Measurements from ENCODE around the gene AHNAK.
A peak's percentile ranks its signal among the peaks of the same experiment; 100 is the strongest.
"Not testable (repeated sequence)": the region's sequence is repeated elsewhere in the genome, so short reads cannot be mapped to it uniquely, and the experiment has no call there.

The AHNAK gene

DNA sequence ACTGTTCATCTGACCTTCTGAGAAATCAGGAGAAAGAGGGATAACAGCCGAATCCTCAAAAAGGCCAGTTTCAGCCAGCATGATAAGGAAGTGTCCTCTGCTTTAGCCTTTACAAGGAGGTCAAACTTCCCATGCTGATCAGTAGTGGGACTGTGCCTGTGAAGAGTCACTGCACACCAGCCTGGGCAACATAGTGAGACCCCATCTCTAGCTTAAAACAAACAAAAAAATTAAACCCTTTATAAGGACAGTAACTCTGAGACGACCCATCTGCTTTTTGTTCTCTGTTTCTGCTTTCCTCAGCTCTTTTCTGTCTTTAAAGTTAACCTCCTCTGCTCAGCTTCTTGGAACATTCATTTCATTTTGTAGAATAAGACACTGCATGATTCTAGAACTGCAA lies 78.0 kb downstream of the AHNAK start:
- DNase-seq = no peak

GRCh38 chr11:62466444-62466843 lies 80.2 kb downstream of the AHNAK start:
- DNase-seq = no peak

GRCh38 chr11:62464655-62465054 lies 82.0 kb downstream of the AHNAK start:
- DNase-seq = no peak

DNA sequence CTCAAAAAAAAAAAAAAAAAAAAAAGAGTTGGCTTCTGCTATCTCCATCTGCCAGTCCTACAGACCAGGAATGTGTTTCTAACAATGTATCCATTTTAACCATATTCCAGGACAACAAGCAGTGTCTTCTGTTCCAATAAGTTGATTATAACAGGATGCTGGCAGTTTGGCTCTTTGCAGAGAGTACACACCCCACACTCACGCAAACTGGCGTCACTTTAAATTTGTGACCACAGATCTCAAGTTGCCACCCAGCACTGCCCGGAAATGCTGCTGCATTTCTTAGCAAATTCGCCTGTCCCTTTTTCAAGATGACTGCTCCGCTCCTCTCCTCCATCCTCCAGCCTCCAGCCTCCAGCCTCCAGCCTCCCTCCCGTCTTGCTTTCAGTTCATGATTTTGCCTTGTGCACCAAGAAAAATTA lies 83.5 kb downstream of the AHNAK start:
- no peak for DNase-seq

GRCh38 chr11:62462508-62462892 lies 84.1 kb downstream of the AHNAK start:
- DNase-seq = no peak

DNA sequence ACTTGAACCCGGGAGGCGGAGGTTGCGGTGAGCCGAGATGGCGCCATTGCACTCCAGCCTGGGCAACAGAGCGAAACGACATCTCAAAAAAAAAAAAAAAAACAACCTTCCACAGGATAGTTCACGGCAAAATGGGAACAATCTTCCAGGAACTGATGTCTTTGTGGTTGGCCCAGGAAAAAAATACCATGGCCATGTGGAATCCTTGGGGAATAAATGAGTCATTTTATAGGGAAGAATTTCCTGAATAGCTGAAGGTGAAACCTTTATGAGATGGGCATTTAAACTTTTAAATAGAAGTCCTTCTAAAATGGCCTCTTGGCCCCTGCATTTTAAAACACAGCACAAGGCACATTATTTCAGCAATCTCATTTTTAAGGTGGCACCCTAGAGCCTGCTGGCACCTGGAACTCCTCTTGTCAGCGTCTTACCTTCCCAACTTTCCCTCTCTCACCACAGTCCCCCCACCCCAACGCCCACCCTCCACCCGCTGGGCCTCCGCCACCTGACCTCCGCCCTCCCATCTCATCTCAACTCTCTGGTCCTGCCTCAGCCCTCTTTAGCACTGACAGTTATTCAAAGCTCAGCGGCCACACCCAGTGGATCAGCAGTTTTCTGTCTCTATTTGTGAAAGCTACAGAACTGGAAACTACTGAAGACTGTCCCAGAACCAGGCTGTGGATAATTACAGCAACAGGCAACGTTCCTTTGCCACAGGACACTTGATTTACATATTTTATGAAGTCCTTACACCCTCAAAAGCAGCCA lies 84.7 kb downstream of the AHNAK start:
- no peak for DNase-seq

DNA sequence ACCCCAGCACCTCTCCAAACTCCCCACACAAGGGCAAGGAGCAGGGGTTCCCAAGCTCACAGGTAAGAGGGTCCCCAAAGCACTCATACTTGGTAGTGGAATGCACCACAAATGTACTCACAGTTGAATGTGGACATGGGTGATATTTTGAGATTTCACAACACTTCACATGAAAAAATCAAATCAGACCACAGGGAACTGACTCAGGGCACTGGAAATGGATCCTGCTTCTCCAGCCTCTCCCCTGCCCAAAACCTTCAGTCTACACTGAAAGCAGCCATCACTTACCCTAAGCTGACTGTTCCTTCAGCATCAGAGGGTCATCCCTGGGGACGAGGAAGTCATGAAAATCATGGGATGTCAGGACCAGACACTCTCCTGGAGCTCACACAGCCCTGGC lies 87.5 kb downstream of the AHNAK start:
- no peak for DNase-seq

GRCh38 chr11:62458212-62459002 lies 88.2 kb downstream of the AHNAK start:
- DNase-seq = no peak

- DNase-seq = no peak
These were observed 89.1 kb downstream of the AHNAK start for GRCh38 chr11:62457478-62457877.

DNA sequence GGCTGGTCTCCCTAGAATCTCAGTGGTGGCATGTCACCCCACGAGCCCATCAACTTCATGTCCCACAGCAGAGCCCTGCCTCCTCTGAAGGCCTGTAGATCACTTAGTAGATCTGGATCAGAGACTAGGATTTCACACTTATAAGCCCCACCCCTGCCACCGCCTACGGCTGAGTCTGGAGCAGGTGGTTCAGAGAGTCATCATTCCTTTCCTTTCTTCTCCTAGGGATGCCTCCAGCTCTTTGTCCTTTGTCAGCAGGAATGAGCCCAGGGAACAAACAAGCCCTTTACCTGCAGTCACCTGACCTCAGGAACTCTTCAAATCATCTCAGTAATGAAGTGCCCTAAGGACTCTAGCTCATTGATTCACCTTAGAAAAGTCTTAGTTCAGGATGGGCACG lies 90.0 kb downstream of the AHNAK start:
- no peak for DNase-seq

GRCh38 chr11:62452839-62453468 lies 93.7 kb downstream of the AHNAK start:
- DNase-seq = no peak

GRCh38 chr11:62452261-62452660 lies 94.3 kb downstream of the AHNAK start:
- no peak for DNase-seq

DNA sequence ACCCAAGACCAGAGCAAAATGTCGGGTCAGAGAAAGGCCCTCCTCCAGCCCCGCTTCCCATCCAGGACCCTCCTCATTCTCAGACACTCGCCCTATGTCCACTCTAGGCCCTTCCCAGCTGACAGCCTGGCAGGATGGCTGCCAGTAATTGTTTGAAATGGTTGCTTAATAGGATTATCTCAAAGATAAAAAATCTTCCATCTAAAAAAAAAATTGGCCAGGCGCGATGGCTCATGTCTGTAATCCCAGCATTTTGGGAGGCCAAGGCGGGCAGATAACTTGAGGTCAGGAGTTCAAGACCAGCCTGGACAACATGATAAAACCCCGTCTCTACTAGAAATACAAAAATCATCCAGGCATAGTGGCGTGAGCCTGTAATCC lies 95.4 kb downstream of the AHNAK start:
- DNase-seq = no peak

GRCh38 chr11:62450543-62451240 lies 95.9 kb downstream of the AHNAK start:
- no peak for DNase-seq

GRCh38 chr11:62449912-62450311 lies 96.7 kb downstream of the AHNAK start:
- not testable (repeated sequence) for DNase-seq

DNA sequence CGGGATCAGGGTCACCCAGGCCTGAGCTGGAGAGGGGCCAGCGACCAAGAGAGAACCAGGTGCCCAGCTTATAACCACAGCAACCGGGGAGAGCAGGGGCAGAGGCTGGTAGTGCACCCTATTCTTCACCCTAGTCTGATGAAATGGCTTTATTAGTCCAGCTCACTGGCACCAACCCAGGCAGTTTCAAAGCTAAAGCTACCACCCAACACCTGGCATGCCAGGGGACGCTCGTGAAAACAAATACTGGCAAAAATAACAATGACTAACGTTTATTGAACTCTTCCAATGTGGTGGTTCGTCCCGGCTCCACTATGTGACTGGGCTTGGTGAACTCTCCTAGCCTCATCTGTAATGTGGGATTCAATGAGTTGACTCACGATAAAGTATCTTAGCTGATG lies 97.2 kb downstream of the AHNAK start:
- DNase-seq = no peak

DNA sequence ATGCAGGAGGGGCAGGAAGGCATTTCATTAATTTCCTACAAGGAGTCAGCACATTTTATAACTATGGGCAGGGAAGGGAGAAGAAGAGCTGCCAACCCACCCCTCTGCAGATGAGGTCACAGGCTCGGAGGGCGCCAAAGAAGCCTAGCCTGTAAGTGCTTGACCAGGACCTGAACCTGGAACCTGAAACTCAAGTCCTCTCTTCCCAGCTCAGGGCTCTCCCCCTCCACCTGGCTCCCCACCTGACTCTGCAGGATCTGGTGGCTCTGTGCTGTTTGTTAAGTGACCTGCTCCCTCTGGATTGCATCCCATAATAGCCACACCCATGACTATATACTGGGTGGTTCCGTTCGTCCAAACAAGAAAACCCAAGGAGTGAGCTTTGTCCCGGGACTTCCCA lies 100.5 kb downstream of the AHNAK start:
- DNase-seq = no peak

- DNase-seq = peak in 1 of 51 donors; percentile 7
These were observed 101.3 kb downstream of the AHNAK start for GRCh38 chr11:62445314-62445740.

- peak in 2 of 51 donors; percentile 29 to 64 for DNase-seq
These were observed 101.8 kb downstream of the AHNAK start for GRCh38 chr11:62444835-62445234.

- DNase-seq = peak in 48 of 51 donors; percentile 19 to 85 (median 50)
These were observed 102.3 kb downstream of the AHNAK start for GRCh38 chr11:62444236-62444833.

Data from hypothalamus (tissue), 51 donors.